H1 (cell line): ENCODE data around the gene ZDHHC20.

Experiments
- GABPA ChIP-seq: IDR thresholded peaks from 2 replicates; pipeline ENCODE4 v1.6.1; 2011; ENCODE audit warnings: mild to moderate bottlenecking, low read length, moderate library complexity, borderline replicate concordance; ENCODE audit not compliant: insufficient read depth
- PHF8 ChIP-seq: fragments of 200-600 bp; sonication (generic); conservative IDR thresholded peaks from 2 replicates; pipeline ENCODE4 v1.7.1; 2012; ENCODE audit warnings: low read depth, mild to moderate bottlenecking, inconsistent platforms, low read length, moderate library complexity
- POLR2AphosphoS5 ChIP-seq: IDR thresholded peaks from 2 replicates; pipeline ENCODE4 v1.6.1; 2011; ENCODE audit warnings: low read depth, low read length
- SP1 ChIP-seq: IDR thresholded peaks from 2 replicates; pipeline ENCODE4 v1.6.1; 2011; ENCODE audit warnings: low read depth, low read length

DNA sequence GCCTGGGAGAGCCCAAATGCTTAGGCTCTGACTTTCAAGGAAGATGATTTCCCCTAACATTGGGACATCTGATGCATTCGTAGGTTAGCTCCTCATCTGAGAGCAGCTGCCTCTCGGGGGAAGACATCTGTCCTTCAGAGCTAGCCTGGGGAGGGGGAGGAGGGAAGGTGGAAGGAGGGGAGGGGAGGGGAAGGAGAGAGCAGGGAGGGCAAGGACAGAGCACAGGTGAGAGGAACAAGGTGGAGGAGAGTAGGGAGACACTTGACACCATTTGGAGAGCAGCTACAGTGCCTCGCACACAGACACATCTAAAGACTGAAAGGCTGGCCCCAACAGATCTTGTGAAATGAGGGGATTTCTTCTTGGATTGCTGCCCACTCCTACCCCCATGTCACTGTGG, 103.8 kb downstream of the ZDHHC20 start:
- TF ChIP-seq PHF8 (no peak), POLR2AphosphoS5 (no peak), GABPA (no peak), SP1 (no peak)
